H7 (cell line): ENCODE results near the gene CAMK1. TPM values are rescaled to one million over a fixed set of nuclear protein-coding genes. Genes with fewer than 3 reads are reported as not detected.
A peak's percentile ranks its signal among the peaks of the same experiment; 100 is the strongest.
"Not testable (repeated sequence)": the region's sequence is repeated elsewhere in the genome, so short reads cannot be mapped to it uniquely, and the experiment has no call there.

ENCODE experiments used
- DNase-seq: peaks from one replicate; pipeline ENCODE4 v3.0.0; 2012
- H3K27me3 ChIP-seq: 2 replicates; pipeline ENCODE4 v1.6.0; 2011; ENCODE audit warnings: mild to moderate bottlenecking, low read length; ENCODE audit not compliant: control insufficient read depth, insufficient read depth
- H3K36me3 ChIP-seq: replicated peaks from 2 replicates; pipeline ENCODE4 v1.5.1; 2011; ENCODE audit warnings: low read length; ENCODE audit not compliant: control insufficient read depth, insufficient read depth
- H3K4me3 ChIP-seq: 2 replicates; pipeline ENCODE4 v1.5.1; 2011; ENCODE audit warnings: low read depth, mild to moderate bottlenecking, control low read depth, low read length, moderate library complexity; ENCODE audit not compliant: insufficient read depth
- total RNA-seq: library from RNA; depleted of rRNA; stranded (reverse); fragments of >200 nt; shearing (Covaris generic); gene quantifications from 2 replicates; pipeline ENCODE4 v1.2.3, GENCODE V29; 2014

The CAMK1 gene
- total RNA-seq, 1 experiment from 2014 or later = 10.7 TPM

DNA sequence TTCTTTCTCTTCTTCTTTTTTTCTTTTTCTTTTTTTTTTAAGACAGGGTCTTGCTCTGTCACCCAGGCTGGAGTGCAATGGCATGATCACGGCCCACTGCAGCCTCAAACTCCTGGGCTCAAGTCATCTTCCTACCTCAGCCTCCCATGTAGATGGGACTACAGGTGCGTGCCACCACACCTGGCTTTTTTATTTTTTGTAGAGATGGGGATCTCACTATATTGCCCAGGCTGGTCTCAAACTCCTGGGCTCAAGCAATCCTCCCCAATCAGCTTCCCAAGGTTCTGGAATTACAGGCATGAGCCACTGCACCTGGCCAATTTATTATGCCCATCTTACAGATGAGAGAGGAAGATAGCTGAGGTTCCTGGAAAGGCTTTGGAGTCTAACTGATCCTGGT is 1.3 kb upstream of the CAMK1 start:
- DNase-seq, H3K4me3 ChIP-seq, H3K36me3 ChIP-seq: not testable (repeated sequence)
- H3K27me3 ChIP-seq = peaks cover 15% of the 10 kb centered on the region

DNA sequence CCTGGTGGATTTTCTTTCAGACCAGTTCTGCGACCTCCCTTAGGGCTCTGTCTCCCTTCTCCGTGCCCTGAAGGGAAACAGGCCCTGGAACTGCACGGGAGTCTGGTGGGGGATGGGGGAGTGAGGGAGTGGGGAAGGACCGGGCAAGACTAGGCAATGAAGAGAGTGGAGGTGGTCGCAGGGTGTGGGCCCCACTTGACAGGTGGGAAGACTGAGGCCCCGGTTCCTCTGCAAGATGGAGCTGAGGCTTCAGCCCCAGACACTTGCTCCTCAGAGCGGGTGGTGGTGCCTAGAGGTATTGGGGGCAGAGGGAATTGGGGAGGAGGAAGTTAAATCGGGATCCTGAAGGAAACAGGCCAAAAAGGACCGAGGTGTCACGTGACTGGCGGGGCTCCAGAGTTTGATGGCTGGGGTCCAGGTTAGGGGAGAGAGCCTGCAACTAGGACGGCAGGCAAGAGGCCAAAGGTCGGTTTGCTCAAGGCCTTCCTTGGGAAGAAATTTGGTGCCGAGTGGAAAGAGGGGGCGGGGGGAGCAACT is 597 bp upstream of the CAMK1 start:
- Histone ChIP-seq H3K27me3 (peaks cover 15% of the 10 kb centered on the region), H3K4me3 (peak overlapping the region; percentile 56), H3K36me3 (no peaks in the 10 kb centered on the region)
- peak; percentile 72 for DNase-seq

DNA sequence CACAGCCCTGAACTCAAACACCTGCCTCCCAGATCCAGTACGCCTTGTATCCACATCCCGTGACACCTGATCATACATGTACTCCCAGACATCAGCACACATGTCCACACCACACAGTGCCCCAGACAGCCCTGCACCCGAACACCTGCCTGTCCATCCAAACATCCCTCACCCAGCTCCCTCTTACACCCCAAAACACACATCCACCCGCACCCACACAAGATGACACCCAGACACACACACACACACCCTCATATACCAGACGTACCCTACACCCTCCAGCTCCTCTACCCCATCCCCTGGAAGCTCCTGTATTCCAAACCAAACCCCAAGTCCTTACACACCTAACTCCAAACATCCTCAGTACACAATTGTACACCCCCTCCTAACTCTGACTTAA is 735 bp downstream of the CAMK1 start:
- H3K4me3 ChIP-seq = no peak overlapping the region
- H3K27me3 ChIP-seq = peaks cover 15% of the 10 kb centered on the region
- no peak for DNase-seq
- H3K36me3 ChIP-seq = no peaks in the 10 kb centered on the region

DNA sequence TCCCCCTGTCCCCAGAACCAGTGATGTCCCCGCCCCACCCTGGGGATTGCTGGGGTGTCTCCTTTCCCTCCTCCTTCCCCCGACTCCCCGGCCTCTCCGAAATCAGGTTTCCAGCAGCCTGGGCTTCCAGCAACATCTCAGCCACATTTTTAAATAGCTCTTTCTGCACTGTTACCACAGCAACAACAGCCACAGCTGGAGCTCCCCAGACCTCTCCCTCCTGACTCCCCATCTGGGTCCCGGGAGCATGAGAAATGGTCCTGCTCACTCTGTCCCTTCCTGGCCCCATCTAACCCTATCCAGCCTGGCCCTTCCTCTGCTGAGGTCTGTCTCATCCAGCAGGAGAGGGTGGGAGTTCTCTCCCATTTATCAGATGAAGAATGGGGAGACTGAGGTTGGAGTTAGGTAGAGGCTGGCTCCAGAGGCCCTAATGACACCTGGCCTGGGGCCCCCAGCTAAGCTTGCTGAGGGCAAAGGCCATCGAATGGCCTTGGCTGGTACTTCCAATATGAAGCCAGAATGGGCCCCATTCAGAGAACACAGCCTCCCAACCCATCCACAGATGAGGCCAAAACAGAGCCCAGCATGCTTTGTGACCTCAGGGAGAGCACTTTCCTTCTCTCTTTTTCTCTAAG is 1.5 kb downstream of the CAMK1 start:
- no peak for DNase-seq
- no peak overlapping the region for H3K4me3 ChIP-seq
- H3K27me3 ChIP-seq = peaks cover 15% of the 10 kb centered on the region
- no peaks in the 10 kb centered on the region for H3K36me3 ChIP-seq

DNA sequence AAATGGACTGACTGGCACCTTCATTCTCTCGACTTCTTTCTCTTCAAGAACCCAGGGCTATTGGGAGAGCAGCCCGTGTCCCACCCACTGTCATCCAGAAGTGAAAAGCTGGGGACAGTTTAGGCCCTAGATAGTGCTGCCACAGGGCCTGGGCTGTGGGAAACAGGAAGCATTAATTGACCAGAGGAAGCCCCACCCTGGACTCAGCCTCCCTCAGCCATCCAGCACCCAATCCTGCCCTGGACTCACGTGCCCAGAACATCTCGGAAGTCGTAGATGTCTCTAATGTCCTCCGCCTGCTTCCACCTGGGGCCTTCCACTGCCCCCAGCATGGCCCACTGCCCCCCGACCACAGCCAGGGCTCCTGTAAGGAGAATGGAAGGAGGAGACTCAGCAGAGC is 2.3 kb downstream of the CAMK1 start:
- no peaks in the 10 kb centered on the region for H3K36me3 ChIP-seq
- no peak for DNase-seq
- no peak overlapping the region for H3K4me3 ChIP-seq
- peaks cover 13% of the 10 kb centered on the region for H3K27me3 ChIP-seq

DNA sequence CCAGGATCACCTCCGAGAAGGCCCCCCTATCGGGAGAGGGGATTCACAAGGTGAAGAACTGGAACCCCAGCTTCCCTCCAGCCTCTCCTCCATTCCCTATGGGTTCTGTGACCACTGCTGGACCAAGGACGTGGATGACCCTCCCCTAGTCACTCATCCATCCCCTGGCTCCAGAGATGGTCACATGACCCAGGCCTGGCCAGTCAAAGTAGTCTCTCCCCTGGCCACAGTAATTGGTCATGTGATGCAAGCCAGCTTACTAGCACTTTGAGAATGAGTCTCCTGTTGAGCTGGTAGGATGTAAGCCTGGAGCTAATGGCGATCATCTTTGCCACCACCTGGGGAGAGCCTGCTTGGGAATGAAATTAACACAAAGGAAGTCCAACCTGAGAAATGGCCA is 3.9 kb downstream of the CAMK1 start:
- Histone ChIP-seq H3K27me3 (peaks cover 7% of the 10 kb centered on the region), H3K4me3 (no peak overlapping the region), H3K36me3 (no peaks in the 10 kb centered on the region; the same call in 1 of the 2 replicates)
- peak; percentile 77 for DNase-seq

DNA sequence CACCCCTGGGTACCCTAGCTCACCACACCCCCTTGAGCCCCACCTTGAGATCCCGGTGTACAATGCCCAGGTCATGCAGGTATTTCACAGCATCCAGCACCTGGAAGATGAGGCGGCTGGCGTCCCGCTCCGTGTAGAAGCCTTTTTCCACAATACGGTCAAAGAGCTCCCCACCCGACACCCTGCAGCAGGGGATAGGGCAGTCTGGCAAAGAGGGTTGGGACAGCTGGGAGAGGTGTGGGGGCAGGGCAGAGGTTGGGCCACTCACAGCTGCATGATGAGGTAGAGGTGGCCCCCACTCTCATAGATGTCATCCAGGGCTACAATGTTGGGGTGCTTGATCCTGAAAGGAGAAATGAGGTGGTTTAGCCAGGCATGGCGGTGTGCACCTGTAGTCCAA is 6.9 kb downstream of the CAMK1 start:
- Histone ChIP-seq H3K27me3 (no peaks in the 10 kb centered on the region; the same call in 1 of the 2 replicates), H3K4me3 (no peak overlapping the region), H3K36me3 (peaks cover 2% of the 10 kb centered on the region)
- DNase-seq = no peak

DNA sequence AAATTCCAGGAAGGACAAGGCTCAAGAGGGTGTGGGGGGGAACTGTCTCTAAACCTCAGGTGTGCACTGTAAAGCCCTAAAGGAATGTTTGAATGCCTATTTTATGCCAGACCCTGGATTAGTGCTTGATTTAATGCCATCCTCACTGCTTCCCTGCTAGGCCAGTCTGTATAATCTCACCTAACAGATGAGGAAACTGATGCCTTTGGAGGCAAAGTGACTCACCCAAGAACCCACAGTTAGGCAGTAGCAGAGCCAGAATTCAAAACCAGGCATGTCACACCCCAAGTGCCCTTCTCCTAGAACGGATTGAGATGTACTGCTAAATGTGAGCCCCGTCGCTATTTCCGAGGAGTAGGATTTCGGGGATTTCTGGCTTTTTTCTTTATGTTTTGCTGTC is 7.8 kb downstream of the CAMK1 start:
- H3K27me3 ChIP-seq = no peaks in the 10 kb centered on the region; the same call in 1 of the 2 replicates
- H3K4me3 ChIP-seq = no peak overlapping the region

DNA sequence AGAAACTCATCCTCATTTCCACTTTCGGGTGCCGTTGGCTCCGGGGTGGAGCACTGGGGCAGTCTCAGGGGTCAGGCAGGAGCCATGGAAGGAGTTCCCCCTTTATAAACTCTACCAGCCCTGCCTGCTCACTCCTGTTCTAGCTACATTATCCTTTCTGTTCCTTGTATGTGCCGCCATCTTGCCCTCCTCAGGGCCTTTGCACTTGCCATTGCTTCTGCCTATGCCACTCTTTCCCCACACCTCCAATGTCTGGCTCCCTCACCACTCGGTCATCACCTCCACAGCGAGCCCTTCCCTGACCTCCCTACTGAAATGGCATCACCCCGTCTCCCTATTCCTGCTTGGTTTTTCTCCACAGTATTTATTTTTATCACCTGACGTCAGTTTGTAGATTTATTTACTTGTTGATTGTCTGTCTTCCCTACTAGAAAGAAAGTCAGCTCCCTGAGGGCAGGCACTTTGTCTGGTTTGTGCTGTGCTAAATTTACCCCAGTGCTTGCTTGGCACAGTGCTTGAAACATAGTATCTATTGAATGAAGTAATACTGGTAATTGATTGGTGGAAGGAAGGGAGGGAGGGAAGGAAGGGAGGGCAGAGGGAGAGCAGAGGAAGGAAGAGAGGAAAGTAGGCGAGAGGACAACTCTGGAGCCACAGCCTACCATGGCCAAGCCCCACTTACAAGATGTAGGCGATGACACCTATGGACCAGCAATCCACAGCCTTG is 8.8 kb downstream of the CAMK1 start:
- Histone ChIP-seq H3K36me3 (peaks cover 3% of the 10 kb centered on the region), H3K27me3 (no peaks in the 10 kb centered on the region; the same call in 1 of the 2 replicates), H3K4me3 (no peak overlapping the region)
- no peak for DNase-seq

More for the DNA sequence above, 7.8 kb downstream of the CAMK1 start:
- no peak for DNase-seq
- H3K36me3 ChIP-seq = peaks cover 2% of the 10 kb centered on the region

DNA sequence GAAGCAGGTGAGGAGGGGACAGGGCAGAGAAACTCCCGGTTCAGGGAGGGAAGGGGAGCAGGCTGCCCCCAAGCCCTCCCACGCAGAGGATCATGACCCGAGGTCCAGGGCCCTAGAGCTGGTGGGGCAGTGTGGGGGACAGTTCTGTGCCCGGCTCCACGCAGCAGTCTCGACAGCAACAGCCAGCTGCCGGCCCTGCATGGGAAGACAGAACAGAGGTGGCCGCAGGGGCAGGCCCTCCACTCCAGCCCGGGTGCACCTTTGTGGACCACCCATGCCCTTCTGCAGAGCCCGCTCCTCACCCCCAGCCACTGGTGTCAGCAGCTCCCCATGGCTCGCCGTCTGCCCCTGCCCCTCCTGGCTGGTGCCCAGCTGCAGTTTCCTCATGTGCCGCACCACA is 12.3 kb downstream of the CAMK1 start:
- Histone ChIP-seq H3K27me3 (no peaks in the 10 kb centered on the region), H3K36me3 (peaks cover 7% of the 10 kb centered on the region), H3K4me3 (no peak overlapping the region)
- no peak for DNase-seq

DNA sequence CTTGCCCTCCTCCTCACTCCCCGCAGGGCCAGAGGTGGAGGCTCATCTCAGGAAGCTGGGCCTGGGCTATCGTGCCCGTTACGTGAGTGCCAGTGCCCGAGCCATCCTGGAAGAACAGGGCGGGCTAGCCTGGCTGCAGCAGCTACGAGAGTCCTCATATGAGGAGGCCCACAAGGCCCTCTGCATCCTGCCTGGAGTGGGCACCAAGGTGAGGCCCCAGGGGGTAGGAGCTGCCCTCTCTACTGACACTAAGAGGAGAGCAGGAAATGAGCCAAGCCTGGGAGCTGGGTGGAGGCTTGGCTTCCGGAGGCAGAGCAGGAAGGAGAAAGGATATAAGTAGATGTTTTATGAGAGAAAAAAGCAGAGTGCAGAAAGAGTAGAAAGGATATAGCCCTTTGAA is 15.1 kb downstream of the CAMK1 start:
- no peak for DNase-seq
- Histone ChIP-seq H3K27me3 (no peaks in the 10 kb centered on the region), H3K4me3 (no peak overlapping the region), H3K36me3 (peaks cover 15% of the 10 kb centered on the region)

DNA sequence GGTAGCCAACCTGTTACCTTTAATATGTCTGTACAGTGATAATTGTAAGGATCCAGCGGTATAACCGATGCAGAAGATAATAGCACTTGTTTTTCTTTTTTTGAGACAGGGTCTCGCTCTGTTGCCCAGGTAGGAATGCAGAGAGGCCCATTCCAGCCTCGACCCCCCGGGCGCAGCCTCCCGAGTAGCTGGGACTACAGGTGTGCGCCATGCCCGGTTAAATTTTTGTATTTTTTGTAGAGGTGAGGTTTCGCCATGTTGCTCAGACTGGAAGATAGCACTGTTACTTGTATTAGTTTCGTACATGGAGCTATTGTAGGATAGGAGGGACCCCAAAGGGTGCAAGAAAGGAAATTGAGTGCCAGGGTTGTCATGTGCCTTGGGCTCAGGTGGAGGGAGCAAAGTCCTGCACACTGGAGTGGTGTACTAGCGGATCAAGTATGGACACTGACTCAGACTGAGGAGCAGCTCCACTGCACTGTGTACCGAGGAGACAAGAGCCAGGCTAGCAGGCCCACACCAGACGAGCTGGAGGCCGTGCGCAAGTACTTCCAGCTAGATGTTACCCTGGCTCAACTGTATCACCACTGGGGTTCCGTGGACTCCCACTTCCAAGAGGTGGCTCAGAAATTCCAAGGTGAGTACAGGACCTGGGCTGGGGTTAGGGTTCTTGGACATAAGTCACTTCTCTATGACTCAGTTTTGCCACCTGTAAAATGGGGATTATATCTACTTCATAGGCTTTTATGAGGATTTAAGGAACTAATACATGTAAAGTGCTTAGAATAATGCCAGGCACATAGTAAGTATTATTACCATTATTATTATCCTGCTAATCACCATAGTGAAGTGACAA is 19.0 kb downstream of the CAMK1 start:
- no peak for DNase-seq
- H3K36me3 ChIP-seq = peaks cover 29% of the 10 kb centered on the region
- H3K27me3 ChIP-seq = no peaks in the 10 kb centered on the region
- H3K4me3 ChIP-seq = peak overlapping the region; percentile 65

DNA sequence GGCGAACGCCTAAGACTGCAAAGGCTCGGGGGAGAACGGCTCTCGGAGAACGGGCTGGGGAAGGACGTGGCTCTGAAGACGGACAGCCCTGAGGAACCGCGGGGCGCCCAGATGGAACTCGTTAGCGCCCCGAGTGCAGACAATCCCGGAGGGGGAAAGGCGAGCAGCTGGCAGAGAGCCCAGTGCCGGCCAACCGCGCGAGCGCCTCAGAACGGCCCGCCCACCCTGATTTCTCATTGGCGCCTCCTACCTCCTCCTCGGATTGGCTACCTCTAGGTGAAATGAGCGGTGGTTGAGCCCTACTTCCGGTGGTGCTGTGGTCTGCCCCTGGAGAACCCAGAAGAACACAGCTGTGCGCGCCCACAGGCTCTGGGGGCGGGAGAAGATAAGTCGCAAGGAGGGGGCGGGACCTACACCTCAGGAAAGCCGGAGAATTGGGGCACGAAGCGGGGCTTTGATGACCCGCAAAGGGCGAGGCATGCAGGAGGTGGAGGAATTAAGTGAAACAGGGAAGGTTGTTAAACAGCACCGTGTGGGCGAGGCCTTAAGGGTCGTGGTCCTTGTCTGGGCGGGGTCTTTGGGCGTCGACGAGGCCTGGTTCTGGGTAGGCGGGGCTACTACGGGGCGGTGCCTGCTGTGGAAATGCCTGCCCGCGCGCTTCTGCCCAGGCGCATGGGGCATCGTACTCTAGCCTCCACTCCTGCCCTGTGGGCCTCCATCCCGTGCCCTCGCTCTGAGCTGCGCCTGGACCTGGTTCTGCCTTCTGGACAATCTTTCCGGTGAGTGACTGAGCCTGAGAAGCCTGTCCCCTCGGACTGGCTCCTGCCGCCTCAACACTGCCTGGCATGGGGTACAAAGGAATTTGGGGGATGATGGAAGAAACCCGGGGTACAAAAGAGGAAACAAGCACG is 19.8 kb downstream of the CAMK1 start, which contains the start of gene OGG1:
Gene OGG1, plus strand, starts transcription at position 308 of the 911 bp plus-strand sequence. Its CDS starts 335 bp downstream, at position 643.
- Histone ChIP-seq H3K4me3 (peak within 1 kb of the TSS; percentile 65), H3K36me3 (peaks cover 36% of the 10 kb centered on the region), H3K27me3 (no peaks in the 10 kb centered on the region)
- DNase-seq = peak; percentile 99

DNA sequence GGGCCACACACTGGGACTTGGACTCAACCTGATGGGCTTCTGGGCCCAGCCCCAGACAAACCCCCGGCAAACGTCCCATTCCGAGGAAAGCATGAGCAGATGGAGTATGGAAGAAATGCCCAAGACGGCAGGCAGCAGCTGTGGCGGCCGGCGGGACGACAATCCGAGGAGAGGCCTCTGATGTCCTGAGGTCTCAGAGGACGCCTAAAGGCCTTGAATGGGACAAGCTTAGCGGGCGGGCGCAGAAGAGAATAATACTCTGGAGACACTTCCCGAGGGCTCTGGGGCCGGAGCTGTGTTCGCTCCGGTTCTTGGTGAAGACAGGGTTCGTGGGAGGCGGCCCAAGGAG is 20.5 kb downstream of the CAMK1 start:
- no peak for DNase-seq
- H3K27me3 ChIP-seq = no peaks in the 10 kb centered on the region
- peaks cover 40% of the 10 kb centered on the region for H3K36me3 ChIP-seq
- peak overlapping the region; percentile 61 for H3K4me3 ChIP-seq
